Superior temporal gyrus (tissue), 1 donor: ENCODE data around the gene TGFB2.
A peak's percentile ranks its signal among the peaks of the same experiment; 100 is the strongest.

Source experiments
- DNase-seq: peaks from one replicate; pipeline ENCODE4 v3.0.0-alpha.2; 2016; ENCODE audit errors: extremely low spot score

The TGFB2 gene

DNA sequence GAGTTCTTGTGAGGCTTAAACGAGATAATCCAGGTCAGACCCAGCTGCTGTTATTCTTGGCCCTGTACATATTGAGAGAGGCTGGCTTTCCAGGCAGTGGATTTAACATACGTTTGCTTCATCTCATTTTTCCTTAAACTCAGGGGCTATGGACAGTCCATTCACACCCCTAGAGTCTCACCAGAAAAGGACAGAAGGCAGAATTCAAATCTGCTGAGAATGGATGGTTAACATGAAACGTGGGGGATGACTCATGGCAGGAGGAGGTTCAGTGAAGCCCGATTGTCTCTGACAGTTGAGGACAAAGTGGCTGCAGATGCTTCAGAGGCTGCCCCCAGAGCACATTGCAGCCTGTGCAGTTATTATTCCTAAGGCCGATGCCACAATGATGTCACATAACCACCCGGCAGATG is 39.5 kb downstream of the TGFB2 start:
- DNase-seq, result no peak

DNA sequence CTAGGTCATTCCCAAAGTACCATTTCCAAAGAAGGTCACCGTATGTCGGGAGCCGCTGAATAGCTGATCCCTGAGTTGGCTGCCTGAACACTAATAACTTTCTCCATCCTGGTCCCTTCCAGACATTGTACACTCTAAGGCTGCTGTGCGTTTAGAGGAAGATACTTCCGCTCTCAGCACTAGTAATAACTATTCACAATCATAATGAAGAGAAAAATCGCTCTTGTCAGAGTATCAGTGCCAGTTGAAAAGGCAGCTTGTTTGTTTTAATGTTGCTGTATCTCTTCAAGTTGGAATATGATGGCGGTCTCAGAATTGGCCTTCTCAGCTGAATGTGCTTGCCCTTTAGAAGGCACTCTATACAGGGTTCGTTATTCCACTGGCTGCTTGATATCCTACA is 43.5 kb downstream of the TGFB2 start:
- no peak for DNase-seq

GRCh38 chr1:218390618-218391017 is 45.5 kb downstream of the TGFB2 start:
- DNase-seq, result no peak

DNA sequence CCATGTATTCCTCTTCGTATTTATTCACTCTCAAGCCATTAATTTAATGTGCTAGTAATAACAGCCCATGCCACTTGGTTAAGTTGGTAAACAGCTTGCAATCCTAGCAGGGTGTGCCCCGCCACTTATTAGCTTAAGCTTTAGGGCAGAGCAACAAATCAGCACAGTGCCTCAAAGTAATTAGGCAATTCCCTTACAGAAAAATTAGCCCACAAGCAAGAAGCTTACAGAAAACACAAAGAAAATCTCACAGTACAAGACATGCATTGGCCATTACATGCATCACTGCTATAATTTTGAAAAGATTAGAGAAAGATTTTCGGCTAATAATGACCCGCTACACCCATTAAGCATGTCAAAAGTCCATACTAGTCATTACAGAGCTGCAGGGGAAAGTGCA is 47.6 kb downstream of the TGFB2 start:
- DNase-seq, result no peak

- DNase-seq, result no peak
Measured at GRCh38 chr1:218394416-218394815, 49.3 kb downstream of the TGFB2 start.

DNA sequence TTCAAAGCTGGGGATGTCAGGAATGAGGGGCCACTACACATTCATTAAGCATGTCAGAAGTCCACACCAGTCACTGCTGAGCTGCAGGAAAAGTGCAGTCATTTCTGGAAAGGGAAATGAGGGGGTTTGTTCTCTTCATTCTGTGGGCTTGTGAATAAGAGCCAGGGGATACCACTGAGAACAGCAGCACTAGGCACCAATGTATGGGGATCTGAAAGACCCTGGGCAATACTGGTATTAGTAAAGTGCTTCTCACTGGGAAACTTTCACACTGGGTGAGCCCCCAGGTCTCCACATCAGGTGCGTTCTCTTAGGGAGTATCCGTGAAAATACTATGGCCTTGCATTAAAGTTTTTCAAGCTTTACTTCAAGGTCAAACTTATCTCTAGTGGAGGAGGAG is 49.9 kb downstream of the TGFB2 start:
- no peak for DNase-seq

GRCh38 chr1:218395916-218396315 is 50.8 kb downstream of the TGFB2 start:
- no peak for DNase-seq

DNA sequence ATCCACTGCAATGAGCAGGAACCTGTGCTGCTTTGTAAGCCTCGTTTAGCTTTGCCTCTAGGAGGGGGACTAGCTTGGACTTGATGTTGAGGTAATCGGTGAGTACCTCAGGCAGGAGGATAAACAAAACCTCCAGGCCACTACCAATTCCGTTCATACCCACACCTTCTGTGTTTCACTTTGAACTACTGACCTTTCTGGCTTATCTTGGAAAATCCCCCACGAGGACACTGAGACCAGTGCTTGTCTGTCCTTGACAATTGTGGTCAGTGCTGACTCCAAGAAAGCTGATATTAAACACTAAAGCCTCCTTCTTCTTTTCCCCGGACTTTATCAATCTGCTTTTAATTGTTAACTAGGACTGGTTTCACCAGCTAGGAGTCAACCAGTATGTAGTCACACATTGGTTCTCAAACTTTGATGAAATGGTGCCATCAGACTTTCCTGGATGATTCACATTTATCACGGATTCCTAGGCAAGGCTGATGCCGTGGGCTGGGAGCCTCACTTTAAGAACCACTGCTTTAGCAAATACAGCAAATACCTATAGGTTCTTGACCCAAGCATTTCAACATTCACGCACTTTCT is 52.7 kb downstream of the TGFB2 start:
- no peak for DNase-seq

GRCh38 chr1:218400624-218401023 is 55.5 kb downstream of the TGFB2 start:
- no peak for DNase-seq

DNA sequence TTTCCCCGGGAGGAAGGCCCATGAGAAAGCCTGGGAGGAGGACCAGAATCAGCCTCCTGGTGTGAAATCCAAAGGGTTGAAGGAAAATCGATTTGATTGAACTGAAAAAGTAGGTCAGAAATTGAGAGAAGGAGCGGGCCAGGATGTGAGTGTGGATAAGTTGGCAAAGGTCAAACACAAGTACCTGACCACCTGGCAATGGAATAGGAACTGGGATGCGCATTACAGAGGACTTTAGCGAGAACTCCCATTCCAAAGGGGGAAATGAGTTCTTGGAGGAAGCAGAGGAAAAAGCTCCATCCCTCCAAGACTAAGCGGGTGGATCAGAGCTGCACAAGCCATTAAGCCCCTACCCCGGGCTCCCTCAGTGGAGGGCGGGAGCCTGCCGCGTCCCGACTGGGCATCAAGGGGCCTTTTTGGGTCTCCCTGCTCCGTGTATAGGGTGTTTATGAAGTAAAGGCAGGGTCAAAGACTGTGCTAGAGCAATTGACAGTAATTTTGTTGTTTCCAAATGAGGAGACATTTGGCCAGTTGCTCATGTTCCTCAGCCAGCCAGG is 56.4 kb downstream of the TGFB2 start:
- no peak for DNase-seq

GRCh38 chr1:218401998-218402785 is 57.1 kb downstream of the TGFB2 start:
- no peak for DNase-seq

DNA sequence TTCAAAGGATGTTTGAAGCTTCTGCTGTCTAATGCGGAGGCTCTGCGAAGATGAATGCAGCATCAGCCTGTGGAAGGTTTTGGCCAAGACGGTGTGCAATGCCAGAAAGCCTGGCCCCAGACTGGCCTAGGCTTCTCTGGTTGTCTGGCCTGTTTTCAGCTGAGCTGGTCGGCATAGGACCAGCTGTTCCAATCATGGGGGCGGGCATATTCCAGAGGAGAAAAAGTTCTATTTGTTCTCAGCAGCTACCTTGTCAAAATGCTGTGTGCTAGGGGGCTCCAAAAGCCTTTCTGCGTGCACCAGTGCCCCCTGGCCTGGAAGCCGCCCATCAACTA is 57.6 kb downstream of the TGFB2 start:
- no peak for DNase-seq

GRCh38 chr1:218403300-218403699 is 58.2 kb downstream of the TGFB2 start:
- no peak for DNase-seq

- no peak for DNase-seq
Measured at GRCh38 chr1:218407630-218408029, 62.5 kb downstream of the TGFB2 start.

- DNase-seq, result no peak
Measured at GRCh38 chr1:218408135-218408534, 63.0 kb downstream of the TGFB2 start.

DNA sequence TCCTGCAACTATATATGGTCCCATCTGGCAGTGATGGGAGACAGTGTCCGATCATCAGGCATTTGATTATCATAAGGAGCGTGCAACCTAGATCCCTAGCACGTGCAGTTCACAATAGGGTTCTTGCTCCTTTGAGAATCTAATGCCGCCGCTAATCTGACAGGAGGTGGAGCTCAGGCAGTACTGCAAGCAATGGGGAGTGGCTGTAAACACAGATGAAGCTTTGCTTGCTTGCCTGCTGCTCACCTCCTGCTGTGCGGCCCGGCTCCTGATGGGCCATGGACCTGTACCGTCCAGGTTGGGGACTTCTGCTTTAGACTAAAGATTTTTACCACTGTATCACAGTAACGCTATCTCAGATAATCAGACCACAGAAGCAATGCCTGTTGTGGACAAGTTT is 63.8 kb downstream of the TGFB2 start:
- no peak for DNase-seq

GRCh38 chr1:218409946-218410510 is 64.9 kb downstream of the TGFB2 start:
- peak; percentile 36 for DNase-seq

GRCh38 chr1:218411101-218411500 is 66.0 kb downstream of the TGFB2 start:
- DNase-seq, result no peak

DNA sequence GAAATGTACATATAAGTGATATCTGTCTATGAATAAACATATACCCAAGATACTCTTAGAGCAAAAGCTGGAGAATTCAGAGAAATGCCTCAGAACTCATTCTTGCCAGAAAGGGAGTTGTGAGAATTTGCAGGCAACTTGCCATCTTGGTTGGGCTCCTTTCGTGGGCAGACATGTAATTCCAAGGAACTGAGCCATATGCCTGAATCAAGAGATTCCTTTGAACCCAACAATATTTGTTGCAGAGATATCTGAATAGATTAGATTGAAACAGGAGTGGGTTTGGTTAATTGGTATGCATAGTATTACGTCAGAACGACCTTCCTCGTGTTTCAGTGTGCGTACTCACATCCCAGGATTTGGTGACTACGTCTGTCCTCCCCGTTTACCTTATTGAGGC is 67.0 kb downstream of the TGFB2 start:
- no peak for DNase-seq

DNA sequence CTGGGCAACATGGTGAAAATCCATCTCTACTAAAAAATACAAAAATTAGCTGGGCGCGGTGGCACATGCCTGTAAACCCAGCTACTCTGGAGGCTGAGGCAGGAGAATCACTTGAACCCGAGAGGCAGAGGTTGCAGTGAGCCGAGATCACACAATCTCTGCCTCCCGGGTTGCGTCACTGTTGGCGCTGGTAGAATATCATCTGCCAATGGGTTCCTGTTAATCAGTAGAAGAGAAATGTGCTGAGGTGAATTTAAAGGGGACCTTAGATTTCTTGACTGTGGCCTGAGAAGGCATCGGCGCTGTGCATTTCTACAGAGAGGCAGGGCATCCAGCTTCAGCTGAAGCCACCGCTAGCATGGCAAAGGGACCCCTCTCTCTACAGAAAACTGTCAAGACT is 68.0 kb downstream of the TGFB2 start:
- no peak for DNase-seq

- no peak for DNase-seq
Measured at GRCh38 chr1:218414060-218414728, 69.1 kb downstream of the TGFB2 start.

- no peak for DNase-seq
Measured at GRCh38 chr1:218415726-218416125, 70.6 kb downstream of the TGFB2 start.

DNA sequence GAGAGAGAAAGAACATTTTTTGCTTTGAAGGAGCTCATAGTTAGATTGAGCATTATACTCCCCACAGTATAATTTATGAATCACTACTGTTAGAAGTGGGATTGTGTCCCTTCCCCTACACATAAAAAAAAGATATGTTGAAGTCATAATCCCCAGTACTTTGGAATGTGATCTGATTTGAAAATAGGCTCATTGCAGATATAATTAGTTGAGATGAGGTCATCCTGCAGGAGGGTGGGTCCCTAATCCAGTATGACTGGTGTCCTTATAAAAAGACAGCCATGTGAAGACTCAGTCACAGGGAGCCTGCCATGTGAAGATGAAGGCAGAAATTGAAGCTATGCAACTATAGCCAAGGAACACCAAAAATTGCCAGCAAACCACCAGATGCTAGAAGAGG is 76.4 kb downstream of the TGFB2 start:
- no peak for DNase-seq
